Cardiac ventricle fibroblast (primary cell): ENCODE measurements around the gene PNMA8B. TPM values are rescaled to one million over a fixed set of nuclear protein-coding genes. Genes with fewer than 3 reads are reported as not detected.

ENCODE experiments used
- total RNA-seq: library from RNA; depleted of rRNA; stranded (reverse); fragments of >200 nt; gene quantifications from 2 replicates; pipeline ENCODE4 v1.2.3, GENCODE V29; 2015

Gene PNMA8B
- total RNA-seq: 3.4 and 4.1 TPM in 2 replicates

GRCh38 chr19:46495786-46496099 lies at the start of gene PNMA8B:
PNMA8B (minus strand) TSS chr19:46495867; CDS start chr19:46495465, 402 bp downstream.

GRCh38 chr19:46471116-46471733 lies 24.4 kb downstream of the PNMA8B start, which contains the start of gene PNMA8A:
PNMA8A (minus strand) TSS chr19:46471563; CDS start chr19:46471035, 528 bp downstream.

Other genes starting within 250 kb of the PNMA8B start
- 12.2 and 32.0 TPM in 2 replicates for gene HIF3A, start 198.8 kb downstream of the PNMA8B start, total RNA-seq
- gene PPP5C, start 148.8 kb downstream of the PNMA8B start, total RNA-seq: 42.2 and 68.0 TPM in 2 replicates
- 59.9 and 62.5 TPM in 2 replicates for gene CCDC8, start 82.3 kb downstream of the PNMA8B start, total RNA-seq
- 0.05 TPM in 1 of 2 replicates, not detected in the other for gene PNMA8C, start 66.9 kb downstream of the PNMA8B start, total RNA-seq
- gene PNMA8A, start 24.3 kb downstream of the PNMA8B start, total RNA-seq: 4.1 and 5.6 TPM in 2 replicates
- 175 and 246 TPM in 2 replicates for gene CALM3, start 105.5 kb upstream of the PNMA8B start, total RNA-seq
- gene PTGIR, start 129.2 kb upstream of the PNMA8B start, total RNA-seq: 5.9 and 8.2 TPM in 2 replicates
- gene GNG8, start 140.3 kb upstream of the PNMA8B start, total RNA-seq: not detected in 2 replicates
- 7.3 and 8.4 TPM in 2 replicates for gene DACT3, start 165.3 kb upstream of the PNMA8B start, total RNA-seq
- 22.7 and 25.1 TPM in 2 replicates for gene PRKD2, start 221.2 kb upstream of the PNMA8B start, total RNA-seq